KMS-11 (cell line): ENCODE data around the gene SUSD6.

ENCODE experiments used
- H2AFZ ChIP-seq: fragments of 200-600 bp; sonication (generic); 2 replicates; pipeline ENCODE4 v1.6.1; 2016; ENCODE audit warnings: antibody characterized with exemption, mixed run types, low read depth
- H3K27ac ChIP-seq: fragments of 200-600 bp; sonication (generic); 2 replicates; pipeline ENCODE4 v1.6.1; 2016; ENCODE audit warnings: mild to moderate bottlenecking, mixed run types
- H3K27me3 ChIP-seq: fragments of 200-600 bp; sonication (generic); 2 replicates; pipeline ENCODE4 v1.6.1; 2017; ENCODE audit warnings: mild to moderate bottlenecking, low read depth, mixed run types, moderate library complexity; ENCODE audit not compliant: insufficient read depth
- H3K36me3 ChIP-seq: fragments of 200-600 bp; sonication (generic); 2 replicates; pipeline ENCODE4 v1.6.1; 2017; ENCODE audit warnings: mild to moderate bottlenecking, mixed run types; ENCODE audit not compliant: insufficient read depth
- H3K4me1 ChIP-seq: fragments of 200-600 bp; sonication (generic); 2 replicates; pipeline ENCODE4 v1.6.1; 2016; ENCODE audit warnings: mild to moderate bottlenecking, low read depth, mixed run types; ENCODE audit not compliant: poor library complexity, severe bottlenecking
- H3K4me2 ChIP-seq: fragments of 200-600 bp; sonication (generic); 2 replicates; pipeline ENCODE4 v1.7.0; 2016; ENCODE audit warnings: mild to moderate bottlenecking, mixed run types
- H3K4me3 ChIP-seq: fragments of 200-600 bp; sonication (generic); IDR thresholded peaks from 2 replicates; pipeline ENCODE4 v1.6.1; 2017; ENCODE audit warnings: low read depth, low read length, mixed read lengths; ENCODE audit not compliant: insufficient read depth
- H3K79me2 ChIP-seq: fragments of 200-600 bp; sonication (generic); 2 replicates; pipeline ENCODE4 v1.6.1; 2016; ENCODE audit warnings: low read depth, mixed run types; ENCODE audit not compliant: insufficient read depth
- H3K9ac ChIP-seq: fragments of 200-600 bp; sonication (generic); 2 replicates; pipeline ENCODE4 v1.6.1; 2016; ENCODE audit warnings: mild to moderate bottlenecking, mixed run types
- H4K20me1 ChIP-seq: fragments of 200-600 bp; sonication (generic); 2 replicates; pipeline ENCODE4 v1.6.1; 2016; ENCODE audit warnings: mild to moderate bottlenecking, mixed run types; ENCODE audit not compliant: insufficient read depth
- TF ChIP-seq, protein P1 (sequence below): fragments of 200-600 bp; sonication (generic); conservative IDR thresholded peaks from 2 replicates; pipeline ENCODE4 v1.6.1; 2017; ENCODE audit warnings: low read depth, mild to moderate bottlenecking, antibody characterized with exemption, low read length, moderate library complexity, mixed read lengths

SUSD6 gene

DNA sequence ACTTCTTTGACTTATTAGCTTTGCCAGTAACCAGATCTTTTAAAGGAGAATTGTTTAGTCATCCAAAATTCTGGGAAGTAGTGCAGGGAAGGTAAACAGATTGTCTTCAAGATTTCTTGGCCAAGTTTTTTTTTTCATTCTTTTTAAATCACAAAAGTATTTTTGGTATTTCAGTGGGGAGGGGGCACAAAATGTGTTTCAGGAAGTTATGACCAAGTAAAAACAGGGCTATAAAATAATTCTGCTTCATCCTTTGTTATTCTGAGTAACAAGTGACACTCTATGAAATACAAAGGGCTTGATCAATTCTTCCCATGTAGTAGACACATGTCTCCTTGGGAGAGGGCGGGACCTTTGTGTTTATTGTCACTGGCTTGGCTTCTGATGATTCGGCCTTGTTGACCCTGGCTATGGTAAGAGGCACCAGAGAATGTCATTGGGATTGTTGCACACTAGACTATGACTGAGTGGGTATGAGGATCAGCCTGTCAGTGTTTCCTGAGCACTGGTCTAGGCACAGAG, 55.4 kb downstream of the SUSD6 start:
- Histone ChIP-seq H3K36me3 (no peaks in the 10 kb centered on the region), H3K4me3 (no peak overlapping the region), H3K4me2 (no peak overlapping the region), H4K20me1 (no peaks in the 10 kb centered on the region), H3K79me2 (no peaks in the 10 kb centered on the region), H3K27ac (no peak overlapping the region), H3K27me3 (no peaks in the 10 kb centered on the region), H2AFZ (no peak overlapping the region), H3K4me1 (no peaks in the 10 kb centered on the region), H3K9ac (no peak overlapping the region)
- TF ChIP-seq, protein P1, sequence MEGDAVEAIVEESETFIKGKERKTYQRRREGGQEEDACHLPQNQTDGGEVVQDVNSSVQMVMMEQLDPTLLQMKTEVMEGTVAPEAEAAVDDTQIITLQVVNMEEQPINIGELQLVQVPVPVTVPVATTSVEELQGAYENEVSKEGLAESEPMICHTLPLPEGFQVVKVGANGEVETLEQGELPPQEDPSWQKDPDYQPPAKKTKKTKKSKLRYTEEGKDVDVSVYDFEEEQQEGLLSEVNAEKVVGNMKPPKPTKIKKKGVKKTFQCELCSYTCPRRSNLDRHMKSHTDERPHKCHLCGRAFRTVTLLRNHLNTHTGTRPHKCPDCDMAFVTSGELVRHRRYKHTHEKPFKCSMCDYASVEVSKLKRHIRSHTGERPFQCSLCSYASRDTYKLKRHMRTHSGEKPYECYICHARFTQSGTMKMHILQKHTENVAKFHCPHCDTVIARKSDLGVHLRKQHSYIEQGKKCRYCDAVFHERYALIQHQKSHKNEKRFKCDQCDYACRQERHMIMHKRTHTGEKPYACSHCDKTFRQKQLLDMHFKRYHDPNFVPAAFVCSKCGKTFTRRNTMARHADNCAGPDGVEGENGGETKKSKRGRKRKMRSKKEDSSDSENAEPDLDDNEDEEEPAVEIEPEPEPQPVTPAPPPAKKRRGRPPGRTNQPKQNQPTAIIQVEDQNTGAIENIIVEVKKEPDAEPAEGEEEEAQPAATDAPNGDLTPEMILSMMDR: no peak

DNA sequence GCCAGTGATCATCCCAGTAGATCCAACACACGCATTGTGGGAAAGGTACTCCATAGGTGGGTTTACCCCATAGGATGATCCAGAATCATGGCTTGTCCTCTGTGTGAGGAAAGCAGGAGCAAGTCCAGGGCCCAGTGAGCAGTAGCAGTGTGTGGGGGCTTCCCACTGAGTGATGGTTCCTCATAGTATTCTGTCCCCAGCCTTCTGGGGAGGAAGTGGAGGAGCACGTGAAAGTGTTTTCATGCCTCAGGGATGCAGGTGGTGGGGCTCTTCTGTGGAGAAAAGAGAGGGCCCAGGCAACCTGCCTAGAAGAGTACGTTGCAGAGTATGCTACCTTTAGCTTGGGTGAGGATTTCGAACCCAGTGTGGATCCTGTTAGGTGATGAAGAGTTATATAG, 56.5 kb downstream of the SUSD6 start:
- Histone ChIP-seq H4K20me1 (no peaks in the 10 kb centered on the region), H3K9ac (no peak overlapping the region), H3K4me2 (no peak overlapping the region), H2AFZ (no peak overlapping the region), H3K27me3 (no peaks in the 10 kb centered on the region), H3K4me1 (peaks cover 2% of the 10 kb centered on the region), H3K36me3 (no peaks in the 10 kb centered on the region), H3K79me2 (no peaks in the 10 kb centered on the region), H3K4me3 (no peak overlapping the region), H3K27ac (no peak overlapping the region)
- TF ChIP-seq, protein P1: no peak

DNA sequence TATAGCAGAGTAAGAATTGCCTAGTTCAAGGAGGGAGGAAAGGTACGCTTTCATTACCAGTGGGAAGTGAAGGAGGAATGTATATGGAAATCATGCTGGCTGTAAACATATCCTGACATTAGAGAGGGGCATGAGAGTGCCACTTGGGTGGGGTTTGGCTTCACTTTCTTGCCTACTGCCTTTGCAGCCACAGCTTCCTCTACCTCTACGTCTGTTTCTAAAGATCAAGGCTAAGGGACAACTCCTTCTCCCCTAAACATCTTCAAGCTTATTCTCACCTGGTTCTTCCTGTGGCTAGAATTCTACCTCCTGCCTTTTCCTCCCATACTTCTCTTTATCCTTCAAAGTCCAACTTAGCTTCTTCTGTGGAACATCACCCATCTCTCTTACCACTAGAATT, 58.0 kb downstream of the SUSD6 start:
- no peaks in the 10 kb centered on the region for H3K36me3 ChIP-seq
- H3K4me3 ChIP-seq: no peak overlapping the region
- no peaks in the 10 kb centered on the region for H3K27me3 ChIP-seq
- TF ChIP-seq, protein P1: no peak
- H3K4me2 ChIP-seq: no peak overlapping the region
- no peaks in the 10 kb centered on the region for H4K20me1 ChIP-seq
- no peak overlapping the region for H3K27ac ChIP-seq
- no peaks in the 10 kb centered on the region for H3K79me2 ChIP-seq
- peaks cover 6% of the 10 kb centered on the region for H3K4me1 ChIP-seq
- no peak overlapping the region for H3K9ac ChIP-seq
- H2AFZ ChIP-seq: no peak overlapping the region

DNA sequence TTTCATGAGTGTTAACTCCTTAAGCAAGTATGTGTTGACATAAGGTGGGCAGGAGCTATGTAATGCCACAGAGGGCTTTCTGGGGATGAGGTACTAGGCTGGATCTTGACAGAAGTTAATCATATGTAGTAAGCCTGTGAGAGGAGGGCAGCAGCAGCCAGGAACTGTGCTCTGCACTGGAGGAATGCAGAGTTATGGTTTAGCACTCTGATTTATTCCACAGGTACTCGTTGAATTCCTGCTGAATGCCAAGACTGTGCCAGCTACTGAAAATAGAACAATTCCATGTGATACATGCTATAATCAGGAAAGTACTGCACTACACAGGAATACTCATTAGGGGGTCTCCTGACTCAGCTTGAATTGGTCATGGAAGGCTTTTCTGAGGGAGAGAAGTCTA, 58.7 kb downstream of the SUSD6 start:
- Histone ChIP-seq H3K4me3 (no peak overlapping the region), H3K27me3 (no peaks in the 10 kb centered on the region), H2AFZ (no peak overlapping the region), H3K4me2 (no peak overlapping the region), H4K20me1 (no peaks in the 10 kb centered on the region), H3K4me1 (peaks cover 6% of the 10 kb centered on the region), H3K79me2 (no peaks in the 10 kb centered on the region), H3K36me3 (no peaks in the 10 kb centered on the region), H3K27ac (no peak overlapping the region), H3K9ac (no peak overlapping the region)
- TF ChIP-seq, protein P1: no peak
